ENCODE data around the gene GRM8. TPM values are rescaled to one million over a fixed set of nuclear protein-coding genes. Genes with fewer than 3 reads are reported as not detected.

GRM8 gene
- total and polyA plus RNA-seq, 10 of the 15 experiments (the other 5 are each of a cell fraction or from before 2014, with no cell fraction given) = 0.33 to 7.1 (median 0.45) TPM; not detected in 2

- no peak for TF ChIP-seq REST (IDR thresholded peaks at IDR 0.05; ENCODE audit: low read depth, low read length)
- no peak for TF ChIP-seq NRF1 (conservative IDR thresholded peaks at IDR 0.05; ENCODE audit: low read depth, low read length)
- TF ChIP-seq YBX1 (IDR thresholded peaks at IDR 0.05) = no peak
- TF ChIP-seq CEBPB (IDR thresholded peaks at IDR 0.05; ENCODE audit: borderline replicate concordance in 1 of 2, low read depth in 2 of 2, low read length in 2 of 2) = no peak
- TF ChIP-seq KAT2A (conservative IDR thresholded peaks at IDR 0.05; ENCODE audit: control insufficient read depth, low read depth, low read length) = no peak
- TF ChIP-seq TCF7 (IDR thresholded peaks at IDR 0.05; ENCODE audit: borderline replicate concordance) = no peak
- TF ChIP-seq BCL11A (IDR thresholded peaks at IDR 0.05; ENCODE audit: low read depth, low read length) = peak; percentile 96
- peak; percentile 57 for TF ChIP-seq JUNB (IDR thresholded peaks at IDR 0.05)
- no peak for TF ChIP-seq HDAC2 (IDR thresholded peaks at IDR 0.05)
- 0 out of 2 replicates have a peak, but pooled peaks have one; percentile 32 for TF ChIP-seq CREB1 (IDR thresholded peaks at IDR 0.05; ENCODE audit: low read depth)
- TF ChIP-seq EZH2 (IDR thresholded peaks at IDR 0.05; ENCODE audit: borderline replicate concordance, control insufficient read depth, low read depth, low read length) = no peak
- TF ChIP-seq RCOR1 (conservative IDR thresholded peaks at IDR 0.05; ENCODE audit: low read depth, low read length) = 0 out of 2 replicates have a peak, but pooled peaks have one; percentile 40
- TF ChIP-seq KDM1A (IDR thresholded peaks at IDR 0.05; ENCODE audit: borderline replicate concordance) = no peak
- TF ChIP-seq FOXM1 (IDR thresholded peaks at IDR 0.05; ENCODE audit: low read depth, low read length) = peak; percentile 95
- TF ChIP-seq E4F1 (IDR thresholded peaks at IDR 0.05; ENCODE audit: borderline replicate concordance, partially characterized antibody) = no peak
- TF ChIP-seq ZNF24 (IDR thresholded peaks at IDR 0.05) = peak; percentile 75
- no peak for TF ChIP-seq ZBTB4 (CRISPR knock-in tag; IDR thresholded peaks at IDR 0.05)
- TF ChIP-seq SRF (IDR thresholded peaks at IDR 0.05; ENCODE audit: low read depth in 2 of 2, low read length in 2 of 2) = 0 out of 4 replicates have a peak, but pooled peaks of 1 of the 2 experiments have one; percentile 58
- no peak for TF ChIP-seq STAT1 (conservative IDR thresholded peaks at IDR 0.05)
- TF ChIP-seq IKZF1 (conservative IDR thresholded peaks at IDR 0.05) = peak; percentile 87
- TF ChIP-seq CBX5 (IDR thresholded peaks at IDR 0.05; ENCODE audit: low read depth) = peak; percentile 83
- TF ChIP-seq ZBED1 (IDR thresholded peaks at IDR 0.05; ENCODE audit: borderline replicate concordance) = peak; percentile 70; the same call in 1 of the 2 replicates
Observed at GRCh38 chr7:126696256-126697038, 556.3 kb downstream of the GRM8 start (continued).

Data from GM12878 (cell line).